GM19035 (cell line): Measurements from ENCODE around the gene KDM4B.

ENCODE experiments used
- ATAC-seq: cut with Tn5 transposase; IDR thresholded peaks from one replicate; pipeline ENCODE4 v1.9.1; 2021; ENCODE audit not compliant: unreplicated experiment

The KDM4B gene

GRCh38 chr19:5103061-5103701 lies 134.3 kb downstream of the KDM4B start:
- ATAC-seq: no peak

DNA sequence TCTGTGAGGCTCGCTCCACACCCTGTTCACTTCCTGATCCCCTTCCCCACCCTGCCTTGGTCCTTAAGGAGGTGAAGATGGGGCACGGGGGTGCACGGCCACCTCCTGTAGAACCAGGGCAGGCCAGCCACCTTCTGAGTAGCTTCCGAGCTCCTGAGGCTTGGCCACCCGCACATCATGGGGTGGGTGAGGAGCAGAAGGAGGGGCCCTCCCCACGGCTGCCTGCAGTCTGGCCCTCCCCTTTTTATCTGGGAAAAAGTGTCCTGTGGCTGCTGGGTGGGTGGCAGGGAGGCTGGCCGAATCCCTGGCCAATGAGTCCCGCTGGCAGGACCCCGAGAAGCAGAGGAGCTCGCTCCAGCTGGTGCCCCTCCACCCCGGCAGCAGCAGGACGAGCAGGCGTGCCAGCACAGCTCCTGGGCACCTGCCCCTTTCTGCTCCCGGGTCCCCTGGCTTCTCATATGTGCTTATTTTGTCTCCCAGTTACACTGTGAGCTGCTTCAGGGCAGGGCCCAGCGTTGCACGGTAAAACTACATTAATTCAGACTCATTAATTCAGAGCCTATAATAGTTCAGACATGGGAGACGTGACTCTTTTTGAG lies 135.0 kb downstream of the KDM4B start:
- ATAC-seq: no peak

DNA sequence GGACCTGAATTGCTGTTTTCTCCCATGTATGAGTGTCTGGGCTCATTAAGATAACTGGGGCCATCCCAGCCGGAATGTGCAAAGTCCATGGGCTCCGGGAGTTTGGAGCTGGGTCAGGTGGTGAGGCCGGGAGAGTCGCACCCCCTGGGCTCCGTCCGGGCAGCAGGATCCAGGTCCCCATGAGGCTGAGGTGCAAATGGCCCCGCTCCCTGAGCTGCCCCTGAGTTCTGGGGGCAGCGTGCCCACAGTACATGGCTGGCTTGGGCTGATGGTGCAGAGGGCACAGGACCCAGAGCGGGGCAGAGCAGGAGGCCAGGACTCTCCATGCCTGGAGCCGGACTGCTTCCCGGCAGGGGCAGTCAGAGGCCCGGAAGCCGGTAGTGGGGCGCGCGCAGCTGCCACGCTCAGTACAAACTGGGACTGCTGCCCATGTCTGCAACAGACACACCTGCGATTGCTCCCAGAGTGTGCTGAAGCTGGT lies 136.0 kb downstream of the KDM4B start:
- no peak for ATAC-seq

- ATAC-seq: no peak
Observed at GRCh38 chr19:5106191-5106726, 137.3 kb downstream of the KDM4B start.

DNA sequence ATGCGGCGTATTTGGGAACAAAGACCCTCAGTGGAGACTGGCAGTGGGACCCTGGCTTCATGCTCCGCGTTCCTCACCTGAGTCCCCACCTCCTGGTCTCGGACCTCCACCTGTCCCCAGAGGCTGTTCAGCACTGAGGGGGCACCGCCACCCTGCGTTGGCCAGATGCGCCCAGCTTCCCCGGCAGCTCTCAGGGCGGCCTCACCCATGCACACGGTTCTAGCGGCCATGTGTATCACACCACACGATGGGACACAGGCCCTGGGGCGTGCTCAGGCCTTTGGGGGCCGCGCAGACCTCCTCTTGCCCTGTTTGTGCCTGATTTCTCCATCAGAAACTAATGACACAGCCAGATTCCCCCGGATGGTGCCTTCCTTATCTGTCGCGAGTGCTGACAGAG lies 138.1 kb downstream of the KDM4B start:
- ATAC-seq: no peak

GRCh38 chr19:5107432-5108122 lies 138.7 kb downstream of the KDM4B start:
- ATAC-seq: no peak

DNA sequence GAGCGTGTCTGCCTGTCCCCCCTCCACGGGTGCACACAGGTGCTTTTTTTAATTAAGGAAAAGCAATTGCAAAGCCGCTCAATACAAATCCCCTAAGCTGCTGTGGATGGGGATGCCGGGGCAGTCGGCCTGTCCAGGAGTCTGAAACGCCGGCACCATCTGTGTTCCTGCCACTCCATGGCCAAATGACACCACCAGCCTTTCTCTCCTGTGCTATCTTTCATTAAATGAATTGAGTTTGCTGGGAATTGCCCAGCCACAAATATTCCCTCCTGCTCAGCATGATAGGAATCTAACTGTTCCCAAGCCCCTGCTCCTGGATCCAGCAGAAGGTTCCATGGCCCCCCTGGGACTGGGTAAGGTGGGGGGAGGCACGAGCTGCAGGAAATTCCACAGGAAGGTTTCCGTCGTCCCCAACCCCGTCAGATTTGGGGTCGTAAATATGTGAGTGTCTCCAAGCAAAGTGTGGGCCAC lies 139.2 kb downstream of the KDM4B start:
- ATAC-seq: no peak

DNA sequence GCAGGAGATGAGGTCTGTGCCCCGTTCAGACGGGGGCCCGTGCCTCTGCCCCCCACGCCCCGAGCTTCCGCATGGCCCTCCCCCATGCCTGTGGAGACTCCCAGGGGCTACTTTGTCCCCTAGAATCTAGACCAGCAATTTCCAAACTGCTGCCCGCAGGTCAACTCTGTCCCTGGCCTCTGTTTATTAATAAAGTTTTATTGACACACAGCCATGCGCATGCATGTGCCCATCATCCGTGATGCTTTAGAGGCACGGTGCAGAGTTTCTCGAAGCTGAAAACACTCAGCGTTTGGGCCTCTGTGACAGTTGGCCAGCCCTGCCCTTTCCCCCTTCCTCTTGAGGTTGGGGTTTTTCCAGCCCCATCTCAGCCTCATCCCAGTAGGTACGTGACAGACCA lies 140.0 kb downstream of the KDM4B start:
- no peak for ATAC-seq

- ATAC-seq: no peak
Observed at GRCh38 chr19:5109560-5109959, 140.6 kb downstream of the KDM4B start.

- ATAC-seq: no peak
Observed at GRCh38 chr19:5110546-5110945, 141.6 kb downstream of the KDM4B start.

- ATAC-seq: no peak
Observed at GRCh38 chr19:5111051-5111450, 142.1 kb downstream of the KDM4B start.

GRCh38 chr19:5112175-5112574 lies 143.3 kb downstream of the KDM4B start:
- ATAC-seq: no peak

DNA sequence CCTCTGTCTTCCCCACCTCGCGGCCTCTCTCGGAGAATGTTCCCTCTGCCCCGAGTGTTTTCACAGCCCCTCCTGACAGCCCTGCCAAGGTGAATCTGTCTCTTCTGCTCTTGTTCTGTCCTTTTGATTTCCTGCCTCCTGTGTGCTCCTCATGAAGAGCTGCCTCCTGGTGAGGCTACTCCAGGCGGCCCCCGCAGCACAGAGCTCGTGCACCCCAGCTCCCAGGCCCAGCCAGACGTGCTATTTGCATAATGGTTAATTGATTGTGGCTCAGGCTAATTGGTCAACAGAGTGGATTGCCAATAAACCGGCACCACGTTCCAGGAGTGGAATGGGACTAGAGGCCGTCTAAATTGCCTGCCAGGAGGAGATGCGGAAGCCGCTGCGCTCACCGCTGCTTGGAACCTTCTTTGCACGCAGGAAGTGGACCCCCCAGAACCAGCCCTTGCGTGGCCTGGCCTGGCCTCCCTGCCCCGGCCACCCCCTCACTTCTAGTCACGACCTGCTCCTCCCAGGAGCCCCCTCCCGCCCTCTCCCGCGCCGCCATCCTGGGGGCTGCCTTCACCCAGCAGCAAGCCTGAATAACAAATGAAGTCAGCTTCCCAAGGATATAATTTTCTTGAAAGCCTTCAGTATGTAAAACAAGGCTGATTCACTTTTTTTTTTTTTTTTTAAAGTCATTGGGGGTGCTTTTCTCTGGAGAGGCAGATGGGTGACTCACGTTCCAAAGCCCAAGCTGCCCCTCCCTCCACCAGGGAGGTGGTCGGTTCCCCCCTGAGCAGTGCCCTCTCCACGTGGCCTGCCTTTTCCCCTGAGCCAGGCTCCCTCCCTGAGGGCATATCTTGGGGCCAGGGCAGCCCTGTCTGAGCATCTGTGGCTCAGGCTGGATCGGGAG lies 144.0 kb downstream of the KDM4B start:
- no peak for ATAC-seq

DNA sequence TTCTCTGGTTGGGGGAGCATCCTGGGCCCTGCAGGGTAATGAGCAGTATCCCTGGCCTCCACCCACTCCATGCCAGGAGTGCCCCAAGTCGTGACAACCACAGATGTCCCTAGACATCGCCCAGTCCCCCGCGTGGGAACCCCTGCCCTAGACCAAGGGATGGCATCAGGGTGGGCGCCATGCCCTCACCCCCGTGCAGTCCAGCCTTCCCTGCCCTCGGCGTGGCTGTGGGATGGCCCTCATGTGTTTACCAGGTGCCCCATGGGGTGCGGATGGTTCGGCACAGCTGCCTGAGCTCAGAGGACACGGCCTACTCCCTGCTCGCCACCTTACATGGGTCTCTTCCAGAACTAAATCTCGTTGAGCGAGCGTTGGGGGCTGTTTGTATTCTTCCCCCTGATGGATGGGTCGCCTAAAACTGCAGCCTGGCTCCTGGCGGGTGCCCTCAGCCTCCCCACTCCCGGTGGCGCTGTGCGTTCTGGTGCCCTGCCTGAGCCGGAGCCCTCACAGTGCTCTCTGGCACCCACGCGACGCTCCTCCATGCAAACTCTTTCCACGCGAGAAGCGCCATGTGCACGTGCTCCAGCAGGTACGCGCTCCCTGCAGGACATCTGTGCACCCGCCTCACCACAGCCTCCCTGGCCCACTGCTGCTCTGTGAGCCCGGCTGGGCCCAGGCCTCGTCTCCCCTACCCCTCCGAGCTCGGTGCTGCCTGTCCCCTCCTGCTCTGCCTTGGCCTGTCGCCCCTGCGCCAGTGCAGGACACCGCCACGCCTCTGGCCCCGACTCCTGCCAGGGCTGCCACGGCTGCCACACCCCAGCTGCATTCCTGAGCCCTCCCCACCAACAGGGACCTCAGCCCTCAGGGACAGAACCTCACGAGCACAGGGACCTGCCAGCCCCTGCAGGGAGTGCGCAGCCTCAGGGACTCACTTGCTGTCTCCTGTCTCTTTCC lies 145.0 kb downstream of the KDM4B start:
- no peak for ATAC-seq

GRCh38 chr19:5114727-5115126 lies 145.8 kb downstream of the KDM4B start:
- no peak for ATAC-seq

- ATAC-seq: no peak
Observed at GRCh38 chr19:5115351-5115750, 146.4 kb downstream of the KDM4B start.

- no peak for ATAC-seq
Observed at GRCh38 chr19:5115771-5116202, 146.9 kb downstream of the KDM4B start.

GRCh38 chr19:5116292-5116691 lies 147.4 kb downstream of the KDM4B start:
- no peak for ATAC-seq

GRCh38 chr19:5117421-5117820 lies 148.5 kb downstream of the KDM4B start:
- ATAC-seq: no peak

DNA sequence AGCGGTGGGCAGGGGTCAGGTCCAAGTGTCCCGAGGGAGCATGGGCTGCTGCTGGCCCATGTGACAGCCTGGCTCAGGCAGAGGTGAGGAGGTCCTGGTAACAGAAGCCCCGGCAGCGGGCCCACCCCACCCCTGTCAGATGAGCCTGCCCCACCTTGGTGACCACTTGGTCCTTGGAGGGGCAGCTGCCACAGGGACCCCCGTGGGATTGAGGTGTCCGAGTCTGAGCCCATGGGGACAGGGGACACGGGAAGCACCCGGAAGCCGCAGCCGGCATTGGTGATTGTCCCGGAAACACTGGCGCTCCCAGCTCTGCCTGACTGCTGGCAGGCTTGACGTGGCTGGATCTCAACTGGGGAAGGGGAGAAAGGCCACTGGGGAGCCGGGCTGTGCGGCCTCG lies 149.1 kb downstream of the KDM4B start:
- no peak for ATAC-seq
